Smooth muscle cell of the brain vasculature (primary cell): Measurements from ENCODE around the gene PDXDC1.
A peak's percentile ranks its signal among the peaks of the same experiment; 100 is the strongest.
"Not testable (repeated sequence)": the region's sequence is repeated elsewhere in the genome, so short reads cannot be mapped to it uniquely, and the experiment has no call there.

Experiments
- DNase-seq: peaks from one replicate; pipeline ENCODE4 v3.0.0-alpha.2; 2012; ENCODE audit warnings: low read depth, low spot score

Gene PDXDC1

GRCh38 chr16:14974656-14975417 lies at the start of gene PDXDC1:
Gene PDXDC1, plus strand, starts transcription at chr16:14975026. Its CDS starts 174 bp downstream, at chr16:14975200.
- DNase-seq: peak; percentile 51

GRCh38 chr16:14928064-14928714 lies 46.6 kb upstream of the PDXDC1 start:
- DNase-seq: not testable (repeated sequence)

- DNase-seq: not testable (repeated sequence)
Measured at GRCh38 chr16:14929176-14929575, 45.6 kb upstream of the PDXDC1 start.

GRCh38 chr16:14930246-14930645 lies 44.6 kb upstream of the PDXDC1 start:
- DNase-seq: not testable (repeated sequence)

- not testable (repeated sequence) for DNase-seq
Measured at GRCh38 chr16:14930971-14931370, 43.9 kb upstream of the PDXDC1 start.

- DNase-seq: not testable (repeated sequence)
Measured at GRCh38 chr16:14932581-14933375, 42.0 kb upstream of the PDXDC1 start.

GRCh38 chr16:14937143-14937542 lies 37.7 kb upstream of the PDXDC1 start, which contains the start of gene NPIPA1:
Gene NPIPA1, plus strand, starts transcription at chr16:14937443. Its CDS starts 0 bp downstream, at chr16:14937443.
- not testable (repeated sequence) for DNase-seq

- DNase-seq: not testable (repeated sequence)
Measured at GRCh38 chr16:14937994-14938393, 36.8 kb upstream of the PDXDC1 start.

GRCh38 chr16:14942686-14943085 lies 32.1 kb upstream of the PDXDC1 start:
- DNase-seq: not testable (repeated sequence)

GRCh38 chr16:14955546-14956231 lies 19.1 kb upstream of the PDXDC1 start:
- no peak for DNase-seq

- no peak for DNase-seq
Measured at GRCh38 chr16:14957576-14958322, 17.1 kb upstream of the PDXDC1 start.

- no peak for DNase-seq
Measured at GRCh38 chr16:14958323-14958600, 16.6 kb upstream of the PDXDC1 start.

- no peak for DNase-seq
Measured at GRCh38 chr16:14958970-14959369, 15.9 kb upstream of the PDXDC1 start.

- no peak for DNase-seq
Measured at GRCh38 chr16:14961405-14962186, 13.2 kb upstream of the PDXDC1 start.

- DNase-seq: no peak
Measured at GRCh38 chr16:14963281-14964173, 11.3 kb upstream of the PDXDC1 start.

GRCh38 chr16:14965328-14965727 lies 9.5 kb upstream of the PDXDC1 start:
- DNase-seq: no peak

- not testable (repeated sequence) for DNase-seq
Measured at GRCh38 chr16:14969795-14970194, 5.0 kb upstream of the PDXDC1 start.

GRCh38 chr16:14971621-14972228 lies 3.1 kb upstream of the PDXDC1 start:
- DNase-seq: not testable (repeated sequence)
